Neuron (in vitro differentiated cells): ENCODE results near the gene B3GALT6.

ENCODE experiments used
- H2AFZ ChIP-seq: one replicate; pipeline ENCODE4 v1.6.1; 2013; ENCODE audit warnings: low read depth, mild to moderate bottlenecking, inconsistent platforms, low read length, moderate library complexity
- H3K27me3 ChIP-seq: one replicate; pipeline ENCODE4 v1.6.1; 2013; ENCODE audit warnings: low read length; ENCODE audit not compliant: insufficient read depth
- H3K36me3 ChIP-seq: one replicate; pipeline ENCODE4 v1.6.1; 2013; ENCODE audit warnings: low read length; ENCODE audit not compliant: insufficient read depth
- H3K4me1 ChIP-seq: one replicate; pipeline ENCODE4 v1.6.1; 2013; ENCODE audit warnings: low read length; ENCODE audit not compliant: insufficient read depth
- H3K4me3 ChIP-seq: 2 replicates; pipeline ENCODE4 v1.5.1; 2013; ENCODE audit warnings: mild to moderate bottlenecking, low read length, moderate library complexity
- H3K9me3 ChIP-seq: one replicate; pipeline ENCODE4 v1.6.1; 2013; ENCODE audit warnings: low read length

The B3GALT6 gene

GRCh38 chr1:1254667-1254998 lies 22.6 kb downstream of the B3GALT6 start:
- Histone ChIP-seq H3K4me3 (no peak overlapping the region), H2AFZ (no peak overlapping the region), H3K4me1 (no peaks in the 10 kb centered on the region), H3K27me3 (no peaks in the 10 kb centered on the region), H3K36me3 (peaks cover 36% of the 10 kb centered on the region), H3K9me3 (no peaks in the 10 kb centered on the region)

- Histone ChIP-seq H3K27me3 (no peaks in the 10 kb centered on the region), H3K4me3 (no peak overlapping the region), H3K9me3 (no peaks in the 10 kb centered on the region), H3K36me3 (peaks cover 40% of the 10 kb centered on the region), H2AFZ (no peak overlapping the region), H3K4me1 (no peaks in the 10 kb centered on the region)
Observed at GRCh38 chr1:1255078-1255477, 23.0 kb downstream of the B3GALT6 start.

GRCh38 chr1:1255611-1256010 lies 23.6 kb downstream of the B3GALT6 start:
- H3K4me3 ChIP-seq = no peak overlapping the region
- H3K4me1 ChIP-seq = no peaks in the 10 kb centered on the region

GRCh38 chr1:1256956-1257871 lies 25.2 kb downstream of the B3GALT6 start:
- peaks cover 53% of the 10 kb centered on the region for H3K36me3 ChIP-seq
- no peak overlapping the region for H2AFZ ChIP-seq
- H3K9me3 ChIP-seq = no peaks in the 10 kb centered on the region
- no peaks in the 10 kb centered on the region for H3K4me1 ChIP-seq
- H3K27me3 ChIP-seq = no peaks in the 10 kb centered on the region
- no peak overlapping the region for H3K4me3 ChIP-seq

More at GRCh38 chr1:1255611-1256010, 23.6 kb downstream of the B3GALT6 start:
- Histone ChIP-seq H3K9me3 (no peaks in the 10 kb centered on the region), H3K36me3 (peaks cover 45% of the 10 kb centered on the region), H3K27me3 (no peaks in the 10 kb centered on the region), H2AFZ (no peak overlapping the region)

- Histone ChIP-seq H3K4me3 (no peak overlapping the region), H3K4me1 (no peaks in the 10 kb centered on the region), H3K9me3 (no peaks in the 10 kb centered on the region), H2AFZ (no peak overlapping the region), H3K36me3 (peaks cover 62% of the 10 kb centered on the region), H3K27me3 (no peaks in the 10 kb centered on the region)
Observed at GRCh38 chr1:1259119-1259488, 27.1 kb downstream of the B3GALT6 start.

GRCh38 chr1:1259540-1259939 lies 27.5 kb downstream of the B3GALT6 start:
- Histone ChIP-seq H2AFZ (no peak overlapping the region), H3K4me3 (no peak overlapping the region), H3K9me3 (no peaks in the 10 kb centered on the region), H3K27me3 (no peaks in the 10 kb centered on the region), H3K36me3 (peaks cover 62% of the 10 kb centered on the region), H3K4me1 (no peaks in the 10 kb centered on the region)

- H3K36me3 ChIP-seq = peaks cover 62% of the 10 kb centered on the region
- no peaks in the 10 kb centered on the region for H3K9me3 ChIP-seq
- H3K4me1 ChIP-seq = no peaks in the 10 kb centered on the region
- H3K27me3 ChIP-seq = no peaks in the 10 kb centered on the region
- H2AFZ ChIP-seq = no peak overlapping the region
- H3K4me3 ChIP-seq = no peak overlapping the region
Observed at GRCh38 chr1:1259951-1260600, 28.0 kb downstream of the B3GALT6 start.

- Histone ChIP-seq H2AFZ (no peak overlapping the region), H3K9me3 (no peaks in the 10 kb centered on the region), H3K27me3 (no peaks in the 10 kb centered on the region), H3K36me3 (peaks cover 59% of the 10 kb centered on the region), H3K4me1 (no peaks in the 10 kb centered on the region), H3K4me3 (no peak overlapping the region)
Observed at GRCh38 chr1:1260843-1261560, 29.0 kb downstream of the B3GALT6 start.

GRCh38 chr1:1262071-1262470 lies 30.0 kb downstream of the B3GALT6 start:
- peaks cover 60% of the 10 kb centered on the region for H3K36me3 ChIP-seq
- H2AFZ ChIP-seq = no peak overlapping the region
- H3K9me3 ChIP-seq = no peaks in the 10 kb centered on the region
- H3K4me3 ChIP-seq = no peak overlapping the region
- H3K4me1 ChIP-seq = no peaks in the 10 kb centered on the region
- H3K27me3 ChIP-seq = no peaks in the 10 kb centered on the region

GRCh38 chr1:1262758-1263157 lies 30.7 kb downstream of the B3GALT6 start:
- Histone ChIP-seq H2AFZ (no peak overlapping the region), H3K36me3 (peaks cover 63% of the 10 kb centered on the region), H3K9me3 (no peaks in the 10 kb centered on the region), H3K27me3 (no peaks in the 10 kb centered on the region), H3K4me1 (no peaks in the 10 kb centered on the region), H3K4me3 (no peak overlapping the region)

GRCh38 chr1:1264026-1264425 lies 32.0 kb downstream of the B3GALT6 start:
- Histone ChIP-seq H3K4me3 (no peak overlapping the region), H3K4me1 (no peaks in the 10 kb centered on the region), H3K9me3 (no peaks in the 10 kb centered on the region), H3K27me3 (no peaks in the 10 kb centered on the region), H3K36me3 (peaks cover 61% of the 10 kb centered on the region), H2AFZ (no peak overlapping the region)

GRCh38 chr1:1264868-1265272 lies 32.8 kb downstream of the B3GALT6 start:
- no peaks in the 10 kb centered on the region for H3K9me3 ChIP-seq
- H3K4me3 ChIP-seq = no peak overlapping the region
- H2AFZ ChIP-seq = no peak overlapping the region
- peaks cover 56% of the 10 kb centered on the region for H3K36me3 ChIP-seq
- no peaks in the 10 kb centered on the region for H3K27me3 ChIP-seq
- H3K4me1 ChIP-seq = no peaks in the 10 kb centered on the region
